Nucleus accumbens (tissue), 56 donors: ENCODE measurements around the gene TNS3.
A peak's percentile ranks its signal among the peaks of the same experiment; 100 is the strongest.

ENCODE experiments used
- DNase-seq, 56 donors: peaks; one replicate each; lab custom pipeline; 2025; lab: John Stamatoyannopoulos, UW

Gene TNS3

GRCh38 chr7:47583739-47584535, 2.0 kb upstream of the TNS3 start:
- DNase-seq: no peak

- no peak for DNase-seq
Observed at GRCh38 chr7:47582764-47583738, 1.1 kb upstream of the TNS3 start.

GRCh38 chr7:47581438-47581803, 490 bp downstream of the TNS3 start:
- DNase-seq: peak in 1 of 56 donors; percentile 42

- DNase-seq: no peak
Observed at GRCh38 chr7:47580811-47581331, 1.0 kb downstream of the TNS3 start.

- no peak for DNase-seq
Observed at GRCh38 chr7:47580175-47580706, 1.7 kb downstream of the TNS3 start.

GRCh38 chr7:47579458-47579857, 2.5 kb downstream of the TNS3 start:
- DNase-seq: no peak

- no peak for DNase-seq
Observed at GRCh38 chr7:47578579-47579270, 3.2 kb downstream of the TNS3 start.

GRCh38 chr7:47577321-47577919, 4.5 kb downstream of the TNS3 start:
- DNase-seq: peak in 2 of 56 donors; percentile 20 to 21

- peak in 4 of 56 donors; percentile 11 to 40 (median 22) for DNase-seq
Observed at GRCh38 chr7:47576866-47577306, 5.0 kb downstream of the TNS3 start.

GRCh38 chr7:47576031-47576865, 5.7 kb downstream of the TNS3 start:
- DNase-seq: peak in 7 of 56 donors; percentile 17 to 49 (median 27)

GRCh38 chr7:47574482-47575329, 7.2 kb downstream of the TNS3 start:
- peak in 2 of 56 donors; percentile 19 to 40 for DNase-seq

- peak in 3 of 56 donors; percentile 13 to 20 (median 18) for DNase-seq
Observed at GRCh38 chr7:47573758-47574481, 8.0 kb downstream of the TNS3 start.

- no peak for DNase-seq
Observed at GRCh38 chr7:47572939-47573757, 8.8 kb downstream of the TNS3 start.

GRCh38 chr7:47572094-47572445, 9.8 kb downstream of the TNS3 start:
- DNase-seq: no peak

GRCh38 chr7:47571331-47572093, 10.4 kb downstream of the TNS3 start:
- DNase-seq: peak in 23 of 56 donors; percentile 18 to 59 (median 30)

- DNase-seq: no peak
Observed at GRCh38 chr7:47570649-47571050, 11.3 kb downstream of the TNS3 start.
